ENCODE results near the gene CYB5D1. TPM values are rescaled to one million over a fixed set of nuclear protein-coding genes. Genes with fewer than 3 reads are reported as not detected.

Gene CYB5D1
- total RNA-seq, 4 donors from 2014 or later, result 12.0 to 18.7 (median 13.7) TPM

DNA sequence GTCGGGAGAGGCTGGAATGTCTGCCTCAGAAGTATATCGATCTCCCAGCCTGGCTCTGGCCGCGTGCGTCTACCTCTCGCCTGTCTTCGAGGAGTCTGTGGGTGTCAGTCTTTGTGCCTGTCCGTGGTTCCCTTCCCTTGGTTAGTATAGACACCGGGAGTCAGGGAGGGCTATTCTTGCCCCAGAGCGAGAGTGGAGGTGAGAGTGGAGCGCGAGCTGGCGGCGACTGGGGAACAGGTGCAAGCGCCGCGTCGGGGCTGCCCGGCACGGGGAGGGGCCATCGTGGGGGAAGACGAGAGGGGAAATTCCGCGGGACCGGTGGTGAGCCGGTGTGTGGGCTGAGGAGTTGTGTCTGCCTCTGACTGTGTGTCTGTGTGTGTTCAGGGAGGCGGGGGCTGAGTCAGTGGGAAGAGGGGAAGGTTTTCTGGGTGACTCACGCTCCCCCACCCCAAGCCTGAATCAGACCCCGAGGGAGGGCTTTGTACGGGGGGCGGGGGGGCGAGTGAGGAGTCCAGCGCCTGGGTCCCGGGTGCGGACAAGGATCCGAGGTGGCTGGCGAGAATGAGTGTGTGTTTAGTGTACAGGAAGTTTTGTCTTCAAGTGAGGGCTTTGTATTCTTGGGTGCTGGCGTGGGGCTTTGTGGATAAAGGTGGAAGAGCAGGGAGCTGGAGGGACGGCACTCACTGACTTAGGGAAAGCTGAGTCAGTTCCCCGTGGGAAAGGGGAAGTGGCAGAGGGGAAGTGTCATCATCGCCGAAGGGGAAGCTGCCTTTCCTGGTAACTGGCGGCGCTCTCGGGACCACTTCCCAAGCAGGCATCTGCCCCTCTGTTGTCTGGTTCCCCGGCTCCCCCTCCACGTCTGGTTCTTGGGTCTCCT, 15.2 kb upstream of the CYB5D1 start:
- Histone ChIP-seq H3K27me3 (no peaks in the 10 kb centered on the region), H3K9me3 (no peaks in the 10 kb centered on the region), H3K36me3 (peaks cover 0 to 38% of the 10 kb centered on the region in 2 donors), H3K27ac (peak overlapping the region; percentile 78 to 99 (median 94)), H3K4me3 (peak overlapping the region; percentile 68 to 84), H3K4me1 (peaks cover 6 to 80% (median 35%) of the 10 kb centered on the region in 3 donors)
- ATAC-seq, result peak; percentile 24
- 0% methylated on average over 2 to 8 of the region's 47 CpGs for WGBS, 2 donors (ENCODE audit: low coverage in 1 of 2)
- TF ChIP-seq EP300 (IDR thresholded peaks at IDR 0.05), result no peak
- TF ChIP-seq POLR2A (IDR thresholded peaks at IDR 0.05), result peak; percentile 33 to 58
- TF ChIP-seq POLR2AphosphoS5 (IDR thresholded peaks at IDR 0.05), result peak; percentile 85

DNA sequence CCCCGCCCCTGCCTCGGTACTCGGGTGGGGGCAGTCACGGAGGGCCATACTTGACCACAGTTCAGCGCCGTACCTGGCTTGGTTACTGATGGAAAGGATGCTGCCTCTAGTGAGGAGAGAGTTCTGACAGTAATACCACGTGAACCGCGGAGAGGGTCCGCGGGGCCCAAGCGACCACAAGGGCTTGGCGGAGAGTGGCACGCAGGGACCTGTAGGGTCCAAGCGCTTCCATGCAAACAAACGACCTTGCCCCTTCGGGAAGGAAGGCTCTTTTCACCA, 14.6 kb upstream of the CYB5D1 start:
- Histone ChIP-seq H3K36me3 (peaks cover 0 to 44% of the 10 kb centered on the region in 2 donors), H3K27ac (peak overlapping the region; percentile 78 to 99 (median 94)), H3K4me1 (peaks cover 4 to 74% (median 29%) of the 10 kb centered on the region in 3 donors), H3K4me3 (peak overlapping the region; percentile 68 to 84), H3K9me3 (no peaks in the 10 kb centered on the region), H3K27me3 (no peaks in the 10 kb centered on the region)
- TF ChIP-seq POLR2AphosphoS5 (IDR thresholded peaks at IDR 0.05) (no peak), EP300 (IDR thresholded peaks at IDR 0.05) (no peak), POLR2A (IDR thresholded peaks at IDR 0.05) (no peak)
- TF ChIP-seq, protein P1, sequence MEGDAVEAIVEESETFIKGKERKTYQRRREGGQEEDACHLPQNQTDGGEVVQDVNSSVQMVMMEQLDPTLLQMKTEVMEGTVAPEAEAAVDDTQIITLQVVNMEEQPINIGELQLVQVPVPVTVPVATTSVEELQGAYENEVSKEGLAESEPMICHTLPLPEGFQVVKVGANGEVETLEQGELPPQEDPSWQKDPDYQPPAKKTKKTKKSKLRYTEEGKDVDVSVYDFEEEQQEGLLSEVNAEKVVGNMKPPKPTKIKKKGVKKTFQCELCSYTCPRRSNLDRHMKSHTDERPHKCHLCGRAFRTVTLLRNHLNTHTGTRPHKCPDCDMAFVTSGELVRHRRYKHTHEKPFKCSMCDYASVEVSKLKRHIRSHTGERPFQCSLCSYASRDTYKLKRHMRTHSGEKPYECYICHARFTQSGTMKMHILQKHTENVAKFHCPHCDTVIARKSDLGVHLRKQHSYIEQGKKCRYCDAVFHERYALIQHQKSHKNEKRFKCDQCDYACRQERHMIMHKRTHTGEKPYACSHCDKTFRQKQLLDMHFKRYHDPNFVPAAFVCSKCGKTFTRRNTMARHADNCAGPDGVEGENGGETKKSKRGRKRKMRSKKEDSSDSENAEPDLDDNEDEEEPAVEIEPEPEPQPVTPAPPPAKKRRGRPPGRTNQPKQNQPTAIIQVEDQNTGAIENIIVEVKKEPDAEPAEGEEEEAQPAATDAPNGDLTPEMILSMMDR (IDR thresholded peaks at IDR 0.05), result no peak
- no CpG with 5 or more reads among the region's 17 CpGs for WGBS, 2 donors (ENCODE audit: low coverage in 1 of 2)
- no peak for ATAC-seq

DNA sequence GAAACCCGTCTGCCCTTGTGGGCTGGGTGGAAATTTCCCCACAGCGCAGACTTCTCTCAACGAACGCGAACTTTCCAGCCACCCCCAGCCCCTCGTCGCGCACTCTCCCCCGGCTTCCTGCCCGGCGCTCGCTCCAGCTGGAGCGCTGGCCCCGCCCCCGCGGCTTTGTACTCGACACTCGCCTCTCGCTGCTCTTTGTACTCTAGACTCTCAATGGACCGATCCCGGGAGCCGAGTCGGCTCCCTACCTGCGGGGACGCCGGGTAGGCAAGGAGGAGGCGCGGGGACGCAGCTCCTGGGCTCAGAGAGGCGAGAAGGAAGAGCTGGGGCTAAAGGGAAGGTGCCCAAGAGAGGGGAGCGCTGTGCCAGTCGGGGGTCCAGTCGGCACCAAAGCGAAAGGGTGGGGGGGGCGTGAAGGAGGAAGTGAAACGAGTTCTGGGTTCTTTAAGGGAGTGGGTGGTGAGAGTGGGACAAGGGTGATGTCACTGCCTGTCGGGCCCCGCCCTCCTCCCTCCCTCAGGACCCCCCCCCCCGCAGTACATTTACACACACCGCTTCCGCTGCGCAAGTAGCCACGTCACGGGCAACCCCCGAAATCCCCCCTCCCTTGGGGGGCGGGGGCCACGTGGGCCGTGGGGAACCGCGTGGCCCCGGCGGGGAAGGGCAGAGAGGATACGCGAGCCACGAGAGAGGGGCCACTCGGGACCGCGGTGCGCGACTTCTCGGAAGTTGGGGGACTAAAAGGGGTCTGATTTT, 14.1 kb upstream of the CYB5D1 start:
- H3K9me3 ChIP-seq, result no peaks in the 10 kb centered on the region
- WGBS, 2 donors (ENCODE audit: low coverage in 1 of 2), result 0 to 1% methylated on average over 3 to 15 of the region's 61 CpGs
- peak; percentile 8 for ATAC-seq
- H3K27ac ChIP-seq, result peak overlapping the region; percentile 78 to 99 (median 94)
- H3K27me3 ChIP-seq, result no peaks in the 10 kb centered on the region
- TF ChIP-seq POLR2A (IDR thresholded peaks at IDR 0.05) (peak in 1 of 2 donors; percentile 14), POLR2AphosphoS5 (IDR thresholded peaks at IDR 0.05) (peak; percentile 32)
- TF ChIP-seq, protein P1 (IDR thresholded peaks at IDR 0.05), result no peak
- peaks cover 0 to 49% of the 10 kb centered on the region in 2 donors for H3K36me3 ChIP-seq
- H3K4me1 ChIP-seq, result peaks cover 4 to 69% (median 24%) of the 10 kb centered on the region in 3 donors
- peak overlapping the region; percentile 68 to 84 for H3K4me3 ChIP-seq

DNA sequence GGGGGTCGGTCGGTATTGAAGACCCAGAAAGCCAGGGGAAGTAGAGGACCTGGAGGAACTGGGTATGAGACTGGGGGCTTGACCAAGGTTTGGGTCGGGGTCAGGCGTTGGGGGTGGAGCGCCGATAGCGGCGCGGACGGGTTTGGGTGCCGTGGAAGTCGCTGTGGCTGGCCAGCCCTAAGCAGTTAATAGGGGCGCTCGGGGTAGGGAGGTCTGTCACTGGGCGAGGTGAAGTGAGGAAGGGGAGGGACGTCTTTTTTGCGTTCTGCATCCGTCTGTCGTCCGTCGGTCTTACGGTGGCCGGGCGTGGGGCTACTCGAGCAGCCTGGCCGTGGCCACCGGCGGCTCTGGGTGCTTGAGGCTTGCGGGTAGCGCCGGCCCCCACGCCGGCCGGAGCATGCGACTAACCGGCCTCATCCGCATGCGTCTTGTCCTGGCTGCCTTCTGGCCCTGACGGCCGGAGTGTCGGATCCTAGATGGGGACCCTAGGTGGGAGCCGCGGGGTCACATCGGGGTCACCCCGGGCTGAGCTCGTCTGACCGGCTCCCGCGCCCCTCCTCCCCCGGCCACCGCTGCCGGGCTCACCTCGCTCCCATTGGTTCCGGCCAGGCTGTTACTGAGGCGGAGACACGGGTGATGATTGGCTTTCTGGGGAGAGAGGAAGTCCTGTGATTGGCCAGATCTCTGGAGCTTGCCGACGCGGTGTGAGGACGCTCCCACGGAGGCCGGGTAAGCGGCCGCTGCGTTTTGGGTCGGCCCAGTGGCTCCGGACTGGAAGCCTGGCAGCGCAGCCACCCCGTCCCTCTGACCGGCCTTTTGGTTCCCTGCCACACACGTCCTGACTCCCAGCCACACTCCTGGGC, 13.3 kb upstream of the CYB5D1 start:
- H3K36me3 ChIP-seq, result peaks cover 0 to 58% of the 10 kb centered on the region in 2 donors
- 0% methylated on average over 1 to 14 of the region's 71 CpGs for WGBS, 2 donors (ENCODE audit: low coverage in 1 of 2)
- no peaks in the 10 kb centered on the region for H3K9me3 ChIP-seq
- peak; percentile 82 for ATAC-seq
- H3K4me3 ChIP-seq, result peak overlapping the region; percentile 68 to 84
- H3K4me1 ChIP-seq, result peaks cover 4 to 61% (median 16%) of the 10 kb centered on the region in 3 donors
- H3K27ac ChIP-seq, result peak overlapping the region; percentile 78 to 99 (median 94)
- no peaks in the 10 kb centered on the region for H3K27me3 ChIP-seq
- TF ChIP-seq EP300 (IDR thresholded peaks at IDR 0.05) (no peak), POLR2A (IDR thresholded peaks at IDR 0.05) (peak; percentile 32 to 54), POLR2AphosphoS5 (IDR thresholded peaks at IDR 0.05) (peak; percentile 60)
- TF ChIP-seq, protein P1 (IDR thresholded peaks at IDR 0.05), result no peak

Measured in gastroesophageal sphincter (tissue), 4 donors.